ENCODE results near the gene UBLCP1. TPM values are rescaled to one million over a fixed set of nuclear protein-coding genes. Genes with fewer than 3 reads are reported as not detected.

UBLCP1 gene
- polyA plus RNA-seq, 2 of the 4 experiments (the other 2 are of a cell fraction), result 36.5 to 64.8 TPM

DNA sequence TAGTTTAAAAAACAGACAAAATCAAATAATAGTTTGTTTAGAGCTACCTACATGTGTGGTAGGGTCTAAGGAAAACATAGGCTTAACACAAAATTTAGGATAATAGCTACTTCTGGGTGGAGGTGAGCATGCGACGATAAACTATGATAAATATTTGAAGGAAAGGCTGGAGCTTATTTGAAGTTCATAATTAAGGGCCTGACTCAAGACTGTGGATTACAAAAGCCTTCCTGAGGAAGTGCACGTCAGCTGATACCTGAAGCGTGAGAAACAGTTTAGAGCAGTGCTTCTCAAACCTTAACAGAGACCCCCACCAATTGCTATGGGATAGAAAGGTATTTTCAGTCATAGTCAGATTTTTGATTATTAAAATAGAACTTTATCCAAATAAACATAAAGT lies 20.4 kb upstream of the UBLCP1 start:
- no peak for DNase-seq (ENCODE audit: low read depth in 1 of 2, low spot score in 1 of 2)
- POLR2A ChIA-PET, result no interaction called here

DNA sequence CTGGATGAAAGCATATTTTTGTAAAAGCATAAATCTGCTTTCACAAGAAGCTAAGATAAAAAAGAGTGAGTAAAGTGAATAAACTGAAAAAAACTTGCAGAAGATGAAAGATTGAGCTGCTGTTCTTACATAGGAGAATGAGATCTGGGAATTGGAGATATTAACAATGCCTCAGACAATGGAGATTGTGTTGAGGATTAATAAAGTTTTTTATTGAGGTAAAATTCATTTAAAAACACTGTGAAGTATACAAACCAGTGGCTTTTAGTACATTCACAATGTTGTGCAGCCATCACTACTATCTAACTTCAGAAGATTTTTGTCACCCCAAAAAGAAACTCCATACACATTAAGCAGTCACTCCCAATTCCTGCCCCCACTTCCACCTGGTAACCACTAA lies 19.7 kb upstream of the UBLCP1 start:
- CTCF ChIA-PET, result no interaction called here
- ATAC-seq, result no peak

More for the DNA sequence above, 20.4 kb upstream of the UBLCP1 start:
- Histone ChIP-seq H3K4me2 (no peak overlapping the region), H3K4me1 (peaks cover 24% of the 10 kb centered on the region), H3K27ac (0 out of 6 replicates have a peak overlapping the region, but pooled peaks of 1 of the 2 experiments have one; percentile 11), H3K4me3 (no peak overlapping the region), H3K9me3 (no peaks in the 10 kb centered on the region)
- no peak for FAIRE-seq
- no peak for TF ChIP-seq SREBF2 (IDR thresholded peaks at IDR 0.05)
- no peak for TF ChIP-seq EHMT2 (IDR thresholded peaks at IDR 0.05; ENCODE audit: low read depth)
- TF ChIP-seq, protein P1, sequence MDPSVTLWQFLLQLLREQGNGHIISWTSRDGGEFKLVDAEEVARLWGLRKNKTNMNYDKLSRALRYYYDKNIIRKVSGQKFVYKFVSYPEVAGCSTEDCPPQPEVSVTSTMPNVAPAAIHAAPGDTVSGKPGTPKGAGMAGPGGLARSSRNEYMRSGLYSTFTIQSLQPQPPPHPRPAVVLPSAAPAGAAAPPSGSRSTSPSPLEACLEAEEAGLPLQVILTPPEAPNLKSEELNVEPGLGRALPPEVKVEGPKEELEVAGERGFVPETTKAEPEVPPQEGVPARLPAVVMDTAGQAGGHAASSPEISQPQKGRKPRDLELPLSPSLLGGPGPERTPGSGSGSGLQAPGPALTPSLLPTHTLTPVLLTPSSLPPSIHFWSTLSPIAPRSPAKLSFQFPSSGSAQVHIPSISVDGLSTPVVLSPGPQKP (IDR thresholded peaks at IDR 0.05; ENCODE audit: low read depth, low read length), result no peak
- TF ChIP-seq JUN (IDR thresholded peaks at IDR 0.05), result no peak
- no peak for TF ChIP-seq BHLHE40 (IDR thresholded peaks at IDR 0.05; ENCODE audit: low read depth, low read length)
- no peak for TF ChIP-seq EP300 (IDR thresholded peaks at IDR 0.05)
- TF ChIP-seq RNF2 (IDR thresholded peaks at IDR 0.05; ENCODE audit: borderline replicate concordance, low read depth), result no peak
- no peak for TF ChIP-seq NR3C1 (IDR thresholded peaks at IDR 0.05)
- no peak for TF ChIP-seq MYC (IDR thresholded peaks at IDR 0.05; ENCODE audit: borderline replicate concordance, low read length)
- no peak for TF ChIP-seq GATA3 (IDR thresholded peaks at IDR 0.05; ENCODE audit: borderline replicate concordance)
- TF ChIP-seq HDAC2 (IDR thresholded peaks at IDR 0.05), result no peak
- TF ChIP-seq MAZ (IDR thresholded peaks at IDR 0.05; ENCODE audit: borderline replicate concordance, low read depth, low read length), result no peak
- TF ChIP-seq, protein P2, sequence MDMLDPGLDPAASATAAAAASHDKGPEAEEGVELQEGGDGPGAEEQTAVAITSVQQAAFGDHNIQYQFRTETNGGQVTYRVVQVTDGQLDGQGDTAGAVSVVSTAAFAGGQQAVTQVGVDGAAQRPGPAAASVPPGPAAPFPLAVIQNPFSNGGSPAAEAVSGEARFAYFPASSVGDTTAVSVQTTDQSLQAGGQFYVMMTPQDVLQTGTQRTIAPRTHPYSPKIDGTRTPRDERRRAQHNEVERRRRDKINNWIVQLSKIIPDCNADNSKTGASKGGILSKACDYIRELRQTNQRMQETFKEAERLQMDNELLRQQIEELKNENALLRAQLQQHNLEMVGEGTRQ (IDR thresholded peaks at IDR 0.05), result no peak
- TF ChIP-seq CEBPB (IDR thresholded peaks at IDR 0.05), result no peak
- TF ChIP-seq PHF8 (IDR thresholded peaks at IDR 0.05; ENCODE audit: borderline replicate concordance, low read depth), result no peak
- TF ChIP-seq, protein P3, sequence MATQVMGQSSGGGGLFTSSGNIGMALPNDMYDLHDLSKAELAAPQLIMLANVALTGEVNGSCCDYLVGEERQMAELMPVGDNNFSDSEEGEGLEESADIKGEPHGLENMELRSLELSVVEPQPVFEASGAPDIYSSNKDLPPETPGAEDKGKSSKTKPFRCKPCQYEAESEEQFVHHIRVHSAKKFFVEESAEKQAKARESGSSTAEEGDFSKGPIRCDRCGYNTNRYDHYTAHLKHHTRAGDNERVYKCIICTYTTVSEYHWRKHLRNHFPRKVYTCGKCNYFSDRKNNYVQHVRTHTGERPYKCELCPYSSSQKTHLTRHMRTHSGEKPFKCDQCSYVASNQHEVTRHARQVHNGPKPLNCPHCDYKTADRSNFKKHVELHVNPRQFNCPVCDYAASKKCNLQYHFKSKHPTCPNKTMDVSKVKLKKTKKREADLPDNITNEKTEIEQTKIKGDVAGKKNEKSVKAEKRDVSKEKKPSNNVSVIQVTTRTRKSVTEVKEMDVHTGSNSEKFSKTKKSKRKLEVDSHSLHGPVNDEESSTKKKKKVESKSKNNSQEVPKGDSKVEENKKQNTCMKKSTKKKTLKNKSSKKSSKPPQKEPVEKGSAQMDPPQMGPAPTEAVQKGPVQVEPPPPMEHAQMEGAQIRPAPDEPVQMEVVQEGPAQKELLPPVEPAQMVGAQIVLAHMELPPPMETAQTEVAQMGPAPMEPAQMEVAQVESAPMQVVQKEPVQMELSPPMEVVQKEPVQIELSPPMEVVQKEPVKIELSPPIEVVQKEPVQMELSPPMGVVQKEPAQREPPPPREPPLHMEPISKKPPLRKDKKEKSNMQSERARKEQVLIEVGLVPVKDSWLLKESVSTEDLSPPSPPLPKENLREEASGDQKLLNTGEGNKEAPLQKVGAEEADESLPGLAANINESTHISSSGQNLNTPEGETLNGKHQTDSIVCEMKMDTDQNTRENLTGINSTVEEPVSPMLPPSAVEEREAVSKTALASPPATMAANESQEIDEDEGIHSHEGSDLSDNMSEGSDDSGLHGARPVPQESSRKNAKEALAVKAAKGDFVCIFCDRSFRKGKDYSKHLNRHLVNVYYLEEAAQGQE (IDR thresholded peaks at IDR 0.05), result no peak
- no peak for TF ChIP-seq HOXB13 (CRISPR knock-in tag; IDR thresholded peaks at IDR 0.05; ENCODE audit: low read depth)
- TF ChIP-seq NPAS2 (CRISPR knock-in tag; IDR thresholded peaks at IDR 0.05; ENCODE audit: borderline replicate concordance), result no peak
- WGBS (ENCODE audit: missing lambda C conversion rate), result 70% methylated on average over 4 of the region's 4 CpGs
- CTCF ChIA-PET, result no interaction called here
- no peak for ATAC-seq

More for the DNA sequence above, 19.7 kb upstream of the UBLCP1 start:
- POLR2A ChIA-PET, result no interaction called here
- DNase-seq (ENCODE audit: low read depth in 1 of 2, low spot score in 1 of 2), result no peak
- TF ChIP-seq, protein P4, sequence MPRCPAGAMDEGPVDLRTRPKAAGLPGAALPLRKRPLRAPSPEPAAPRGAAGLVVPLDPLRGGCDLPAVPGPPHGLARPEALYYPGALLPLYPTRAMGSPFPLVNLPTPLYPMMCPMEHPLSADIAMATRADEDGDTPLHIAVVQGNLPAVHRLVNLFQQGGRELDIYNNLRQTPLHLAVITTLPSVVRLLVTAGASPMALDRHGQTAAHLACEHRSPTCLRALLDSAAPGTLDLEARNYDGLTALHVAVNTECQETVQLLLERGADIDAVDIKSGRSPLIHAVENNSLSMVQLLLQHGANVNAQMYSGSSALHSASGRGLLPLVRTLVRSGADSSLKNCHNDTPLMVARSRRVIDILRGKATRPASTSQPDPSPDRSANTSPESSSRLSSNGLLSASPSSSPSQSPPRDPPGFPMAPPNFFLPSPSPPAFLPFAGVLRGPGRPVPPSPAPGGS (IDR thresholded peaks at IDR 0.05), result no peak
- TF ChIP-seq CHD2 (IDR thresholded peaks at IDR 0.05; ENCODE audit: low read length, partially characterized antibody), result no peak
- TF ChIP-seq RARB (CRISPR knock-in tag; IDR thresholded peaks at IDR 0.05), result no peak
- TF ChIP-seq GATA3 (IDR thresholded peaks at IDR 0.05; ENCODE audit: borderline replicate concordance), result no peak
- TF ChIP-seq SMC3 (IDR thresholded peaks at IDR 0.05), result no peak
- no peak for TF ChIP-seq POLR2A (IDR thresholded peaks at IDR 0.05; ENCODE audit: low read length)
- TF ChIP-seq HOXA7 (CRISPR knock-in tag; IDR thresholded peaks at IDR 0.05), result no peak
- TF ChIP-seq FOSL2 (IDR thresholded peaks at IDR 0.05), result no peak
- no peak for TF ChIP-seq FOSL2 (CRISPR knock-in tag; IDR thresholded peaks at IDR 0.05)
- TF ChIP-seq, protein P5, sequence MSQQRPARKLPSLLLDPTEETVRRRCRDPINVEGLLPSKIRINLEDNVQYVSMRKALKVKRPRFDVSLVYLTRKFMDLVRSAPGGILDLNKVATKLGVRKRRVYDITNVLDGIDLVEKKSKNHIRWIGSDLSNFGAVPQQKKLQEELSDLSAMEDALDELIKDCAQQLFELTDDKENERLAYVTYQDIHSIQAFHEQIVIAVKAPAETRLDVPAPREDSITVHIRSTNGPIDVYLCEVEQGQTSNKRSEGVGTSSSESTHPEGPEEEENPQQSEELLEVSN (IDR thresholded peaks at IDR 0.05; ENCODE audit: borderline replicate concordance, low read depth), result no peak
- no peak for TF ChIP-seq PHF8 (IDR thresholded peaks at IDR 0.05; ENCODE audit: borderline replicate concordance, low read depth)
- Histone ChIP-seq H3K27ac (no peak overlapping the region), H3K4me1 (peaks cover 24% of the 10 kb centered on the region), H3K4me3 (no peak overlapping the region), H3K9me3 (no peaks in the 10 kb centered on the region), H3K4me2 (no peak overlapping the region)
- FAIRE-seq, result no peak
